GM12878 (cell line): Measurements from ENCODE around the gene ASGR2.
"Not testable (repeated sequence)": the region's sequence is repeated elsewhere in the genome, so short reads cannot be mapped to it uniquely, and the experiment has no call there.

Experiments
- EZH2 ChIP-seq: IDR thresholded peaks from 2 replicates; pipeline ENCODE4 v1.6.1; 2012; ENCODE audit warnings: low read depth, mild to moderate bottlenecking, control low read depth, inconsistent platforms, low read length, borderline replicate concordance; ENCODE audit not compliant: control insufficient read depth
- MTA2 ChIP-seq: fragments of 450-650 bp; IDR thresholded peaks from 2 replicates; pipeline ENCODE4 v1.6.1; 2016; ENCODE audit warnings: low read depth, mild to moderate bottlenecking, moderate library complexity
- POLR2A ChIP-seq: IDR thresholded peaks from 2 replicates; pipeline ENCODE4 v1.6.1; 2011; ENCODE audit warnings: low read depth, mild to moderate bottlenecking, low read length
- POLR2AphosphoS2 ChIP-seq: IDR thresholded peaks from 2 replicates; pipeline ENCODE4 v1.6.1; 2011; ENCODE audit warnings: low read depth, mild to moderate bottlenecking, low read length, improper control_type of control experiment, moderate library complexity
- RCOR1 ChIP-seq: conservative IDR thresholded peaks from 2 replicates; pipeline ENCODE4 v1.6.1; 2012; ENCODE audit warnings: low read depth, low read length, improper control_type of control experiment
- SMC3 ChIP-seq: IDR thresholded peaks from 2 replicates; pipeline ENCODE4 v1.6.1; 2011; ENCODE audit warnings: low read length, improper control_type of control experiment, borderline replicate concordance
- STAT1 ChIP-seq: fragments of 450-650 bp; conservative IDR thresholded peaks from 2 replicates; pipeline ENCODE4 v1.6.1; 2014; ENCODE audit warnings: antibody characterized with exemption, mild to moderate bottlenecking
- STAT3 ChIP-seq: IDR thresholded peaks from 2 replicates; pipeline ENCODE4 v1.6.1; 2011; ENCODE audit warnings: low read depth, low read length, improper control_type of control experiment
- ZBTB4 ChIP-seq: fragments of 450-650 bp; formaldehyde crosslinking; IDR thresholded peaks from 2 replicates; pipeline ENCODE4 v1.4.0; 2022; ENCODE audit warnings: mild to moderate bottlenecking, moderate library complexity
- TF ChIP-seq, protein P1 (sequence below), 3 experiments: IDR thresholded peaks in 2 of 3; conservative IDR thresholded peaks in 1 of 3; 2 replicates each; pipeline ENCODE4 v1.5.1; 2011; ENCODE audit warnings: low read depth in 3 of 3, low read length in 3 of 3, mild to moderate bottlenecking in 3 of 3, control low read depth in 2 of 3, moderate library complexity in 2 of 3, inconsistent platforms in 1 of 3, mixed read lengths in 1 of 3; ENCODE audit not compliant: control insufficient read depth in 2 of 3, insufficient read depth in 1 of 3; ENCODE audit errors: extremely low read depth in 1 of 3
- TF ChIP-seq, protein P2 (sequence below): IDR thresholded peaks from 2 replicates; pipeline ENCODE4 v1.6.1; 2012; ENCODE audit warnings: low read depth, low read length, improper control_type of control experiment

GRCh38 chr17:7126386-7126785, 11.8 kb upstream of the ASGR2 start:
- not testable (repeated sequence) for TF ChIP-seq POLR2A; MTA2; POLR2AphosphoS2; RCOR1; EZH2; STAT3; SMC3; ZBTB4 (CRISPR knock-in tag); STAT1
- TF ChIP-seq, protein P1, sequence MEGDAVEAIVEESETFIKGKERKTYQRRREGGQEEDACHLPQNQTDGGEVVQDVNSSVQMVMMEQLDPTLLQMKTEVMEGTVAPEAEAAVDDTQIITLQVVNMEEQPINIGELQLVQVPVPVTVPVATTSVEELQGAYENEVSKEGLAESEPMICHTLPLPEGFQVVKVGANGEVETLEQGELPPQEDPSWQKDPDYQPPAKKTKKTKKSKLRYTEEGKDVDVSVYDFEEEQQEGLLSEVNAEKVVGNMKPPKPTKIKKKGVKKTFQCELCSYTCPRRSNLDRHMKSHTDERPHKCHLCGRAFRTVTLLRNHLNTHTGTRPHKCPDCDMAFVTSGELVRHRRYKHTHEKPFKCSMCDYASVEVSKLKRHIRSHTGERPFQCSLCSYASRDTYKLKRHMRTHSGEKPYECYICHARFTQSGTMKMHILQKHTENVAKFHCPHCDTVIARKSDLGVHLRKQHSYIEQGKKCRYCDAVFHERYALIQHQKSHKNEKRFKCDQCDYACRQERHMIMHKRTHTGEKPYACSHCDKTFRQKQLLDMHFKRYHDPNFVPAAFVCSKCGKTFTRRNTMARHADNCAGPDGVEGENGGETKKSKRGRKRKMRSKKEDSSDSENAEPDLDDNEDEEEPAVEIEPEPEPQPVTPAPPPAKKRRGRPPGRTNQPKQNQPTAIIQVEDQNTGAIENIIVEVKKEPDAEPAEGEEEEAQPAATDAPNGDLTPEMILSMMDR (IDR thresholded peaks at IDR 0.05 in 2 of 3, conservative IDR thresholded peaks at IDR 0.05 in 1 of 3; ENCODE audit: control insufficient read depth in 2 of 3, extremely low read depth in 1 of 3, insufficient read depth in 1 of 3, low read depth in 3 of 3, low read length in 3 of 3), result not testable (repeated sequence)
- TF ChIP-seq, protein P2, sequence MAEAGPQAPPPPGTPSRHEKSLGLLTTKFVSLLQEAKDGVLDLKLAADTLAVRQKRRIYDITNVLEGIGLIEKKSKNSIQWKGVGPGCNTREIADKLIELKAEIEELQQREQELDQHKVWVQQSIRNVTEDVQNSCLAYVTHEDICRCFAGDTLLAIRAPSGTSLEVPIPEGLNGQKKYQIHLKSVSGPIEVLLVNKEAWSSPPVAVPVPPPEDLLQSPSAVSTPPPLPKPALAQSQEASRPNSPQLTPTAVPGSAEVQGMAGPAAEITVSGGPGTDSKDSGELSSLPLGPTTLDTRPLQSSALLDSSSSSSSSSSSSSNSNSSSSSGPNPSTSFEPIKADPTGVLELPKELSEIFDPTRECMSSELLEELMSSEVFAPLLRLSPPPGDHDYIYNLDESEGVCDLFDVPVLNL, result not testable (repeated sequence)
